IMR-90 (cell line): ENCODE data around the gene SARS2. TPM values are rescaled to one million over a fixed set of nuclear protein-coding genes. Genes with fewer than 3 reads are reported as not detected.

Experiments
- ATAC-seq: fragments of 200-7000 bp; cut with Tn5 transposase; 2 replicates; pipeline ENCODE4 v1.9.1; 2020; ENCODE audit warnings: low read depth, mild to moderate bottlenecking, moderate library complexity
- BruUV-seq: library from RNA; stranded (reverse); fragments of 400-500 nt; replicated peaks from 2 replicates; lab custom pipeline; 2021; lab: Mats Ljungman, UMichigan
- CTCF ChIA-PET: fragments of 300-600 bp; formaldehyde crosslinking; extraction: SDS; loops from one replicate; lab custom pipeline; 2021; ENCODE audit warnings: antibody characterized with exemption; lab: Yijun Ruan, JAX
- POLR2A ChIA-PET: fragments of 300-600 bp; sonication (Branson Sonifier 250); formaldehyde crosslinking; loops from one replicate; lab custom pipeline; 2022; ENCODE audit warnings: antibody characterized with exemption; ENCODE audit not compliant: unreplicated experiment; lab: Charles Lee
- DNase-seq: peaks from one replicate; pipeline ENCODE4 v3.0.0; 2013
- H2AFZ ChIP-seq: replicated peaks from 2 replicates; pipeline ENCODE3; 2013; ENCODE audit warnings: low read length, mild to moderate bottlenecking; ENCODE audit not compliant: poor library complexity
- H2AK5ac ChIP-seq: 2 replicates; pipeline ENCODE4 v1.6.1; 2013; ENCODE audit warnings: low read depth, low read length, inconsistent platforms
- H2AK9ac ChIP-seq: replicated peaks from 2 replicates; pipeline ENCODE3; 2013; ENCODE audit warnings: mild to moderate bottlenecking, low read depth, low read length, moderate library complexity; ENCODE audit not compliant: poor library complexity
- H2BK120ac ChIP-seq: 2 replicates; pipeline ENCODE4 v1.6.1; 2013; ENCODE audit warnings: low read depth, low read length, inconsistent platforms
- H2BK15ac ChIP-seq: 3 replicates; pipeline ENCODE4 v1.6.1; 2013; ENCODE audit warnings: low read depth, low read length, inconsistent platforms
- H2BK20ac ChIP-seq: 2 replicates; pipeline ENCODE4 v1.6.1; 2013; ENCODE audit warnings: low read depth, mild to moderate bottlenecking, inconsistent platforms, low read length, moderate library complexity
- H2BK5ac ChIP-seq: 2 replicates; pipeline ENCODE4 v1.6.1; 2013; ENCODE audit warnings: mild to moderate bottlenecking, low read depth, low read length, inconsistent platforms; ENCODE audit not compliant: poor library complexity, severe bottlenecking
- H3K14ac ChIP-seq: replicated peaks from 2 replicates; pipeline ENCODE4 v1.6.1; 2013; ENCODE audit warnings: low read depth, low read length, inconsistent platforms
- H3K18ac ChIP-seq: 2 replicates; pipeline ENCODE4 v1.6.1; 2013; ENCODE audit warnings: low read depth, low read length, control low read depth
- H3K23ac ChIP-seq: 2 replicates; pipeline ENCODE4 v1.6.1; 2013; ENCODE audit warnings: low read depth, low read length, inconsistent platforms
- H3K27ac ChIP-seq: 2 replicates; pipeline ENCODE4 v1.5.1; 2013; ENCODE audit warnings: mild to moderate bottlenecking, control low read depth, low read length; ENCODE audit not compliant: insufficient read depth
- H3K27me3 ChIP-seq: 2 replicates; pipeline ENCODE4 v1.6.1; 2013; ENCODE audit warnings: low read length; ENCODE audit not compliant: control insufficient read depth, insufficient read depth
- H3K36me3 ChIP-seq: 2 replicates; pipeline ENCODE4 v1.6.1; 2013; ENCODE audit warnings: low read length, mixed read lengths; ENCODE audit not compliant: control insufficient read depth, insufficient read depth
- H3K4ac ChIP-seq: 2 replicates; pipeline ENCODE4 v1.6.1; 2013; ENCODE audit warnings: low read depth, low read length, inconsistent platforms
- H3K4me1 ChIP-seq: 2 replicates; pipeline ENCODE4 v1.6.1; 2013; ENCODE audit warnings: low read length, mixed read lengths; ENCODE audit not compliant: control insufficient read depth, insufficient read depth
- H3K4me2 ChIP-seq: 2 replicates; pipeline ENCODE4 v1.6.1; 2013; ENCODE audit warnings: low read depth, mild to moderate bottlenecking, control low read depth, low read length, moderate library complexity
- H3K4me3 ChIP-seq: 2 replicates; pipeline ENCODE4 v1.5.1; 2013; ENCODE audit warnings: low read depth, mild to moderate bottlenecking, control low read depth, low read length, moderate library complexity; ENCODE audit not compliant: insufficient read depth
- H3K56ac ChIP-seq: 2 replicates; pipeline ENCODE4 v1.6.1; 2013; ENCODE audit warnings: low read length, inconsistent platforms; ENCODE audit not compliant: insufficient read depth; ENCODE audit errors: extremely low read depth
- H3K79me1 ChIP-seq, 2 experiments: 2 replicates each; pipeline ENCODE4 v1.6.1; 2013; ENCODE audit warnings: low read length in 2 of 2, inconsistent platforms in 1 of 2, low read depth in 1 of 2
- H3K9ac ChIP-seq: 2 replicates; pipeline ENCODE4 v1.6.1; 2013; ENCODE audit warnings: low read depth, low read length, control low read depth
- H3K9me1 ChIP-seq: 2 replicates; pipeline ENCODE4 v1.6.1; 2013; ENCODE audit warnings: low read length, inconsistent platforms; ENCODE audit not compliant: insufficient read depth
- H3K9me3 ChIP-seq: 2 replicates; pipeline ENCODE4 v1.6.1; 2013; ENCODE audit warnings: low read length; ENCODE audit not compliant: control insufficient read depth, insufficient read depth
- H4K20me1 ChIP-seq: 2 replicates; pipeline ENCODE4 v1.6.1; 2013; ENCODE audit warnings: low read length, inconsistent platforms; ENCODE audit not compliant: insufficient read depth
- H4K5ac ChIP-seq: 2 replicates; pipeline ENCODE4 v1.6.1; 2013; ENCODE audit warnings: mild to moderate bottlenecking, low read depth, low read length, control low read depth
- H4K8ac ChIP-seq, 2 experiments: 2 replicates each; pipeline ENCODE4 v1.6.1; 2013; ENCODE audit warnings: low read depth in 2 of 2, low read length in 2 of 2, control low read depth in 1 of 2, inconsistent platforms in 1 of 2
- H4K91ac ChIP-seq: 2 replicates; pipeline ENCODE4 v1.6.1; 2013; ENCODE audit warnings: low read depth, low read length, inconsistent platforms; ENCODE audit not compliant: insufficient read depth
- BHLHE40 ChIP-seq: fragments of 150-350 bp; IDR thresholded peaks from 2 replicates; pipeline ENCODE4 v1.6.1; 2016; ENCODE audit warnings: mild to moderate bottlenecking, low read depth, low read length
- CEBPB ChIP-seq: IDR thresholded peaks from 2 replicates; pipeline ENCODE4 v1.6.1; 2012; ENCODE audit warnings: low read depth, low read length, improper control_type of control experiment
- CHD1 ChIP-seq: IDR thresholded peaks from 2 replicates; pipeline ENCODE4 v1.6.1; 2012; ENCODE audit warnings: low read depth, low read length, improper control_type of control experiment
- ELK1 ChIP-seq: fragments of 150-350 bp; IDR thresholded peaks from 2 replicates; pipeline ENCODE4 v1.6.1; 2016; ENCODE audit warnings: low read depth, mild to moderate bottlenecking, low read length, moderate library complexity, borderline replicate concordance
- FOS ChIP-seq: fragments of 150-350 bp; IDR thresholded peaks from 2 replicates; pipeline ENCODE4 v1.6.1; 2016; ENCODE audit warnings: low read depth, low read length
- MAFK ChIP-seq: IDR thresholded peaks from 2 replicates; pipeline ENCODE4 v1.6.1; 2012; ENCODE audit warnings: low read depth, low read length, improper control_type of control experiment
- MAZ ChIP-seq: IDR thresholded peaks from 2 replicates; pipeline ENCODE4 v1.6.1; 2012; ENCODE audit warnings: low read depth, mild to moderate bottlenecking, low read length, improper control_type of control experiment, moderate library complexity, borderline replicate concordance
- NFE2L2 ChIP-seq: fragments of 150-350 bp; IDR thresholded peaks from 2 replicates; pipeline ENCODE4 v1.6.1; 2016; ENCODE audit warnings: low read depth, mild to moderate bottlenecking, low read length
- RCOR1 ChIP-seq: IDR thresholded peaks from 2 replicates; pipeline ENCODE4 v1.6.1; 2012; ENCODE audit warnings: mild to moderate bottlenecking, low read length, improper control_type of control experiment; ENCODE audit not compliant: insufficient replicate concordance
- RFX5 ChIP-seq: IDR thresholded peaks from 2 replicates; pipeline ENCODE4 v1.8.0; 2012; ENCODE audit warnings: low read depth, mild to moderate bottlenecking, low read length, moderate library complexity
- SMC3 ChIP-seq: fragments of 150-350 bp; IDR thresholded peaks from 2 replicates; pipeline ENCODE4 v1.6.1; 2016; ENCODE audit warnings: low read depth, mild to moderate bottlenecking, antibody characterized with exemption, low read length, moderate library complexity
- WGBS, 2 experiments: methylation state at CpG; one replicate each; pipeline versions ENCODE4 v1.1.5 to v1.1.7; 2013; ENCODE audit warnings: missing lambda C conversion rate in 2 of 2; ENCODE audit not compliant: insufficient read length in 1 of 2; ENCODE audit errors: extremely low coverage in 2 of 2; 5-methylcytosine and 5-hydroxymethylcytosine counted together
- dilution Hi-C: fragments of 300-500 bp; cut with HindIII; formaldehyde crosslinking; loops from one replicate; pipeline ENCODE4 v1.14.3; 2018; ENCODE audit warnings: low sequenced_read_pairs; ENCODE audit not compliant: unreplicated experiment
- in situ Hi-C: fragments of 300-500 bp; cut with MboI; formaldehyde crosslinking; loops from 3 replicates; pipeline ENCODE4 v1.14.3; 2019; ENCODE audit warnings: low sequenced_read_pairs, inconsistent platforms, mixed read lengths
- intact Hi-C: fragments of 100-400 bp; cut with micrococcal nuclease; formaldehyde crosslinking; loops from 2 replicates; pipeline ENCODE4 v1.10.0; 2022
- polyA plus RNA-seq, 3 experiments: library from polyadenylated mRNA; depleted of rRNA; stranded (reverse); fragments of >200 nt; gene quantifications; 2 replicates each; pipeline ENCODE4 v1.2.3, GENCODE V29; 2012; ENCODE audit warnings: low replicate concordance in 1 of 3
- total RNA-seq: library from RNA; depleted of rRNA; stranded (reverse); fragments of >200 nt; gene quantifications from 2 replicates; pipeline ENCODE4 v1.2.3, GENCODE V29; 2012
- TF ChIP-seq, protein P1 (sequence below): fragments of 150-350 bp; IDR thresholded peaks from 2 replicates; pipeline ENCODE4 v1.6.1; 2017; ENCODE audit warnings: mild to moderate bottlenecking, antibody characterized with exemption, low read length, low read depth
- TF ChIP-seq, protein P2 (sequence below): conservative IDR thresholded peaks from 2 replicates; pipeline ENCODE4 v1.5.1; 2012; ENCODE audit warnings: mild to moderate bottlenecking, low read depth, low read length, improper control_type of control experiment

Gene SARS2
- total and polyA plus RNA-seq, 2 of the 4 experiments (the other 2 are of a cell fraction), result 10.8 to 33.4 TPM

DNA sequence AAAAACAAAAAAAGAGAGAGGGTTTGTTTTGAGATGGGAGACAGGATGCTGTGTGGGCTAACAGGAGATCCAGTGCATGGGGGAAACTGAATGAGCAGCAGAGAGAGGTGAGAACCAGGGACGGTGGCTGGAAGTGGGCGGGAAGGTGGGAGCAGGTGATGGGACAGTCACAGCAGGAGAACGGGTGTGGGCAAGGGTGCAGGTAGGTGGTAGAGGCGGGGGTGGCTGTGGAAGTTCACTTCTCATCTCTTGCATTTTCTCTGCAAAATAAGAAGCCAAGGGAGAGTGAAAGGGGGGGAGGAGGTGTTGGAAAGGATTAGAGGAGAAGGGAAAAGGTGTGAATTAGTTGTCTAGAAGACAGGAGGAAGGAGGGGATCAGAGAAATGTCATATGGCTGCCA is 23.1 kb upstream of the SARS2 start:
- no peaks in the 10 kb centered on the region; the same call in 1 of the 2 replicates for H4K20me1 ChIP-seq
- H2AK9ac ChIP-seq, result no peak overlapping the region
- H3K4me2 ChIP-seq, result no peak overlapping the region
- no peak overlapping the region for H2BK20ac ChIP-seq
- no TSS peak for BruUV-seq
- no peak for ATAC-seq
- H2AFZ ChIP-seq, result no peak overlapping the region
- TF ChIP-seq BHLHE40, result no peak
- TF ChIP-seq, protein P1, sequence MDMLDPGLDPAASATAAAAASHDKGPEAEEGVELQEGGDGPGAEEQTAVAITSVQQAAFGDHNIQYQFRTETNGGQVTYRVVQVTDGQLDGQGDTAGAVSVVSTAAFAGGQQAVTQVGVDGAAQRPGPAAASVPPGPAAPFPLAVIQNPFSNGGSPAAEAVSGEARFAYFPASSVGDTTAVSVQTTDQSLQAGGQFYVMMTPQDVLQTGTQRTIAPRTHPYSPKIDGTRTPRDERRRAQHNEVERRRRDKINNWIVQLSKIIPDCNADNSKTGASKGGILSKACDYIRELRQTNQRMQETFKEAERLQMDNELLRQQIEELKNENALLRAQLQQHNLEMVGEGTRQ, result no peak
- TF ChIP-seq SMC3, result no peak
- no peak for TF ChIP-seq RFX5
- no peak for TF ChIP-seq FOS
- no peak for TF ChIP-seq NFE2L2
- TF ChIP-seq CEBPB, result no peak
- TF ChIP-seq CHD1, result no peak
- TF ChIP-seq RCOR1, result no peak
- no peak for TF ChIP-seq ELK1
- TF ChIP-seq MAFK, result no peak
- no peak for TF ChIP-seq MAZ
- TF ChIP-seq, protein P2, sequence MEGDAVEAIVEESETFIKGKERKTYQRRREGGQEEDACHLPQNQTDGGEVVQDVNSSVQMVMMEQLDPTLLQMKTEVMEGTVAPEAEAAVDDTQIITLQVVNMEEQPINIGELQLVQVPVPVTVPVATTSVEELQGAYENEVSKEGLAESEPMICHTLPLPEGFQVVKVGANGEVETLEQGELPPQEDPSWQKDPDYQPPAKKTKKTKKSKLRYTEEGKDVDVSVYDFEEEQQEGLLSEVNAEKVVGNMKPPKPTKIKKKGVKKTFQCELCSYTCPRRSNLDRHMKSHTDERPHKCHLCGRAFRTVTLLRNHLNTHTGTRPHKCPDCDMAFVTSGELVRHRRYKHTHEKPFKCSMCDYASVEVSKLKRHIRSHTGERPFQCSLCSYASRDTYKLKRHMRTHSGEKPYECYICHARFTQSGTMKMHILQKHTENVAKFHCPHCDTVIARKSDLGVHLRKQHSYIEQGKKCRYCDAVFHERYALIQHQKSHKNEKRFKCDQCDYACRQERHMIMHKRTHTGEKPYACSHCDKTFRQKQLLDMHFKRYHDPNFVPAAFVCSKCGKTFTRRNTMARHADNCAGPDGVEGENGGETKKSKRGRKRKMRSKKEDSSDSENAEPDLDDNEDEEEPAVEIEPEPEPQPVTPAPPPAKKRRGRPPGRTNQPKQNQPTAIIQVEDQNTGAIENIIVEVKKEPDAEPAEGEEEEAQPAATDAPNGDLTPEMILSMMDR, result no peak
- ChIA-PET POLR2A (no interaction called here), CTCF (interaction anchor here (1.0 kb wide), 1 partner anchor 23 kb away, joined by 3 read pairs; the partner anchor contains the start of genes MRPS12 and SARS2)
- peaks cover 2% of the 10 kb centered on the region; the same call in 1 of the 2 replicates for H3K4me1 ChIP-seq
- H3K9ac ChIP-seq, result no peak overlapping the region
- H2BK120ac ChIP-seq, result no peak overlapping the region
- H3K14ac ChIP-seq, result no peak overlapping the region
- peaks cover 0 to 3% of the 10 kb centered on the region in 2 experiments; a peak in 1 of 4 replicates for H3K79me1 ChIP-seq
- 0 out of 2 replicates have a peak, but pooled peaks cover 3% of the 10 kb centered on the region for H3K9me1 ChIP-seq
- dilution Hi-C loops, result no loop called here
- H3K4me3 ChIP-seq, result no peak overlapping the region
- no peaks in the 10 kb centered on the region for H3K27me3 ChIP-seq
- H4K5ac ChIP-seq, result no peak overlapping the region
- no peak overlapping the region for H4K8ac ChIP-seq
- no peak overlapping the region for H3K23ac ChIP-seq
- no peak overlapping the region for H2BK15ac ChIP-seq
- WGBS, 2 experiments, result 50% methylated on average over 2 of the region's 4 CpGs; no CpG with 5 or more reads in 1 of the 2 experiments
- H3K9me3 ChIP-seq, result no peaks in the 10 kb centered on the region
- H3K18ac ChIP-seq, result no peak overlapping the region
- H3K4ac ChIP-seq, result no peak overlapping the region
- no peak overlapping the region for H2AK5ac ChIP-seq
- H3K27ac ChIP-seq, result no peak overlapping the region
- no peak overlapping the region for H2BK5ac ChIP-seq
- in situ Hi-C loops, result loop anchor here (10.0 kb wide), 1 partner anchor 371 kb away; the partner anchor contains the start of gene LRFN1
- no peak for DNase-seq
- no peak overlapping the region for H3K56ac ChIP-seq
- no peak overlapping the region for H4K91ac ChIP-seq
- no peaks in the 10 kb centered on the region for H3K36me3 ChIP-seq
- intact Hi-C loops, result no loop called here
